Effector CD8-positive, alpha-beta T cell (primary cell): ENCODE measurements around the gene YEATS4.

Experiments used
- DNase-seq: peaks from one replicate; lab custom pipeline; 2025; lab: John Stamatoyannopoulos, UW

YEATS4 gene

GRCh38 chr12:69342421-69342820, 17.1 kb upstream of the YEATS4 start:
- DNase-seq, result no peak

DNA sequence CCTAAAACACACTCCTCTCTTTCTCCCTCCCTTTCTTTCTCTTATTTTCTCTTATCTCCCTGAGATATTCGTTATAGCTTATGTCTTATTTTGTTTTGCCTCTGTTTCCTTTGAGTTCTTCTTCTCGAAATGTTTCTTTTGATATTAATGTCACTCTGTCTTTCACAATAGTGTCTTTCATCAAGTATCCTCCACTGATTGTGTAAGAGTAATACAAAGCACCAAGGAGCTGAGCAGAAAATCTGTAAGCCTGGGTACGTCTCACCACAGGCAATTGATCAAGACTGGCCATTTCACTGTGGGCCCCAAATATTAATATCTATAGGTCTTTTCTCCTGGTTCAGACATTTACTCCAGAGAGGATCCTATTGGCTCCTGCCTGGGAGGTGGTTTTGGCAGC, 16.2 kb upstream of the YEATS4 start:
- no peak for DNase-seq

DNA sequence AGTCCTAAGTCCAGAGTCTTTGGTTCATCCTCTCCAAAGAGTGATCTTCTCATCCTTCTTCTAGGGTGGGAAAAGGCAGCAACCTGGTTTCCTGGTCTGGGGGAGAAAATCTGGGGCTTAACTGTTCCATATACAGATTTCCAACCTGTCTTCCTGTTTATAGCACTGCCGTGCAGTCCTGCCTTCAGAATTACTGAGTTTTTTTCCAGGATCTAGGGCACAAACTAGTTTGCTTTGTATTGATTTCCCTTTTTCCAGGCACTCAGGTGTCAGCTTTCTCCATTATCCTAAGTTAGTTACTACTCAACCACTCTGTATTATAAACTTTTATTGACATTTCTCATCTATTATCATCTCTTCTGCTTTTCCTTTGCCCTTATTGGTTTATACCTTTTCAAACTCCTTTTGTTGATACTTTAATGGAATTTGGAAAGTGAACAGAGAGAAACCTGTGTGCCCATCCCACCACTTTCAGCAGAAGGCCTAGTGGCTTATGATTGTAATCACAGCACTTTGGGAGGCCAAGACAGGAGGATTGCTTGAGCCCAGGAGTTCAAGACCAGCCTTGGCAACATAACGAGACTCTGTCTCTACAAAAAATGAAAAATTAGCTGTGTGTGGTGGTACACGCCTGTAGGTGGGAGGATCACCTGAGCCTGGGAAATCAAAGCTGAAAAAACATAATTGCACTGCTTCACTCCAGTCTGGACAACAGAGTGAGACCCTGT, 15.5 kb upstream of the YEATS4 start:
- no peak for DNase-seq

GRCh38 chr12:69345077-69345476, 14.5 kb upstream of the YEATS4 start:
- no peak for DNase-seq

- no peak for DNase-seq
Observed at GRCh38 chr12:69345742-69346141, 13.8 kb upstream of the YEATS4 start.

GRCh38 chr12:69348162-69348938, 11.2 kb upstream of the YEATS4 start, which contains the start of gene LYZ:
LYZ (plus strand) TSS chr12:69348381; CDS start chr12:69348409, 28 bp downstream.
- DNase-seq, result no peak

DNA sequence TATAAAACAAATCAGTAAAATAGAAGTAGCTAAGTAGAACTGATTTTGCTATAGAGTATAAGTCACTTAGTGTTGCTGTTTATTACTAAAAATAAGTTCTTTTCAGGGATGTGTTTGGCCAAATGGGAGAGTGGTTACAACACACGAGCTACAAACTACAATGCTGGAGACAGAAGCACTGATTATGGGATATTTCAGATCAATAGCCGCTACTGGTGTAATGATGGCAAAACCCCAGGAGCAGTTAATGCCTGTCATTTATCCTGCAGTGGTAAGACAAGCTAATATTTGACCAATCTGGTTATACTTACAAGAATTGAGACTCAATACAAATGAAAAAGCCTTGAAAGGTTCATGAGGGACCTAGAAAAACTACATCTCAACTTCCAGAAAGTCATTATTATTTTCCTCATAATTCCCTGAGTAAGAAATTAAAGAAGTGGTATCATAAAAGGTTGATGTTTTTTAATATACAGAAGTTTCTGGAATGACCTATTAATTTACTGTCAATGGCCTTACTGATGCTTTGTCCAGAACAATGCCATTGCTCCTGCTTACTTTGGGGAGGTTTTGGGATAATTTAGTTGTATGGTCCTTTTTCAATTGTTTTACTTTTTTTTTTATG, 9.4 kb upstream of the YEATS4 start:
- no peak for DNase-seq

- DNase-seq, result no peak
Observed at GRCh38 chr12:69350777-69351176, 8.8 kb upstream of the YEATS4 start.

DNA sequence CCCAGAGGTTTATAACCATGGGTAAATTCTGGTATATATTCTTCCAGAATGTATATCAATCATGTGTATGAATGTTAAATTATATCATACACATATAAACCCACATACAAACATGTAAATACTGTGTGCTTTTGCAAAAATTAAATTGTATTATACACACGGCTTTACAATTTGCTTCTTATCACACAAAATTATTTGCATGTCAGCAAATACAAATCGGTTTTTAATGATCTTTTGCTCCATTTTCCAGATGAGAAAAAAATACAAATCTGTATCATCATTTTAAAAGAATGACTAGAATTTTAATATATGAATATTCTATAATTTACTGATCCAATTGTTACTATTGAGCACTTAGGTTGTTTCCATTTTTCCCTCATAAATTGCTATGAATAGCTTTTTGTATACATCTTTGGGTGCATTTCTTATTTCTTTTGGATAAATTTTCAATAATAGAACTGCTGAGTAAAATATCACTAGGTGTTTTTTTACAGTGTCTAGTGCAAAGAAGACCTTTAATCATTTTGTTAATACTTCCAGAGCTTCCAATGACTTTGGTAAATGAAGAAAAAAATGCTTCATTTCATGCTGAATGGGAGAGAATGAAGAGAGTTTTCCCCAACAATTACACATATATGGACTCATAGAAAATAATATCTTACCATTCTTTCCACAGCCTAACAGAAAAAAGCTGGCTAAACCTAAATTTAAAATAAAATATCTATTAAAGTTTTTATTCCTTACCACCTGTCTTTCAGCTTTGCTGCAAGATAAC, 7.9 kb upstream of the YEATS4 start:
- no peak for DNase-seq

DNA sequence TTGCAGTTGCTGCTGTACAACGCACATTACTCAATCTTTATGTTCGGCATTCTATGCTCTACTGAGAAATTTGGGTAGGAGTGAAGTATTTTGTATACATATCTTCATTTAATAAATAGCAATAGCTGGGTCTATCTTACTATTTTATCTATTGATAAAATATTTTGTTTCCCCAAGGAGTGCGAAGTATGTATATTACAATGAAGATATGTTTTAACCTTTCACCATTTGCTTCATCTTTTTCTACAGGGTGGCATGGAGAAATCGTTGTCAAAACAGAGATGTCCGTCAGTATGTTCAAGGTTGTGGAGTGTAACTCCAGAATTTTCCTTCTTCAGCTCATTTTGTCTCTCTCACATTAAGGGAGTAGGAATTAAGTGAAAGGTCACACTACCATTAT, 6.6 kb upstream of the YEATS4 start:
- no peak for DNase-seq

GRCh38 chr12:69354172-69354555, 5.4 kb upstream of the YEATS4 start:
- DNase-seq, result no peak

- no peak for DNase-seq
Observed at GRCh38 chr12:69354556-69355187, 4.9 kb upstream of the YEATS4 start.

DNA sequence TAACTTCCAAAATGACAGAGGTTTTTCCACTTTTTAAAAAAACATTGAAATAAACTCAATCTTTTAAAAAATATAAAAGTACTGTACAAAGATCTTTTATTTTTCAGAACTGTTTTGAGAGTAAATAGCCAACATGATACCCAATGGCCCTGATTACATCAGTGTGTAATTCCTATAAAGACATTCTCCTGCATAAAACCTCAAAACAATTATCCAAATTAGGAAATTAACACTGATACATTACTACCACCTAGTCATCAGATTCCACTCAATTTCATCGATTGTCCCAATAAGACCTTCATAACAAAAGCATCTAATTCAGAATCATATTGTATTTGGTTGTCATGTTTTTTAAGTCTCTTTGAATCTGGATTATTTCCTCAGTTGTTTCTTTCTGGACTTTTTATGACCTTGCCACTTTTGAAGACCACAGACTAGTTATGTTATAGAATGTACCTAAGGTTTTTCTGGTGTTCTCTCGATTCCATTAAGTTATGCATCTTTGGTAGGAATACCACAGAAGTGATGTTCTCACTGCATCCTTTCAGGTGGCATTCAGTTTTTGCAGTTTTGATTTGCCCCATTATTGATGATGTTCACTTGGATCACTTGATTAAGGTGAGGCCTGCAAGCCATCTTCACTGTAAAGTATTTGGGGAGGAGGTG, 4.0 kb upstream of the YEATS4 start:
- DNase-seq, result no peak

DNA sequence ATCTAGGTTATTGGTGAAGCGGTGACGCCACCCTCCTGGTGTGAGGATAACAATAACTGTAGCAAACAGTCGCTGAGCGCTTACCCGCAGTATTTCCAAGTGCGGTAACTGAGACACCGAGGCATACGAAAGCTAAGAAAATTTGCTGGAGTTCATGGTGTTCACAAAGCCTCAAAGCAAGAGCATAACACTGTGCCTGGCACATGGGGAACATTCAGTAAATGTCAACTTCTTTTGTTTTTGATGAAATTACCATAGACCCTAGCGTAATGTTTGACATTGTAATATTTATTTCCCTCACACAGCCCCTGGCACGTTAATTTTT, 767 bp downstream of the YEATS4 start:
- no peak for DNase-seq

DNA sequence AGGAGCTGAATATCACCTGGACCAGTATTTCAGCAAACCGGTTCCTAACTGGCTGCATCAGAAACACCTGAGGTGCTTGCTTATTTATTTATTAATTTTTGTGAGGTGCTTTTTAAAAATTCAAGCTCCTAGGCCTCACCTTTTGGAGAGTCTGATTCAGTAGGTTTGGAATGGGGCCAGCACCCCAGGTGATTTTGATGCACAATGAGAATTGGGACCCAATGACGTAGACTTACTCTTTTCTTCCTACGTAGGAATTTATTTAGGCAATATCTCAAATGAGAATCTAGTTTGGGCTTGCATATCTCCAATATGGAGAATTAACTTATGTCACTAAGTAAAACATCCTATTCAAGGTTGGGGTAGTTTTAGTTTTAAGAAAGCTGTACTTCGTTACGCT, 7.3 kb downstream of the YEATS4 start:
- DNase-seq, result no peak

GRCh38 chr12:69368171-69368570, 8.6 kb downstream of the YEATS4 start:
- DNase-seq, result no peak

GRCh38 chr12:69383074-69383473, 23.5 kb downstream of the YEATS4 start:
- DNase-seq, result no peak

DNA sequence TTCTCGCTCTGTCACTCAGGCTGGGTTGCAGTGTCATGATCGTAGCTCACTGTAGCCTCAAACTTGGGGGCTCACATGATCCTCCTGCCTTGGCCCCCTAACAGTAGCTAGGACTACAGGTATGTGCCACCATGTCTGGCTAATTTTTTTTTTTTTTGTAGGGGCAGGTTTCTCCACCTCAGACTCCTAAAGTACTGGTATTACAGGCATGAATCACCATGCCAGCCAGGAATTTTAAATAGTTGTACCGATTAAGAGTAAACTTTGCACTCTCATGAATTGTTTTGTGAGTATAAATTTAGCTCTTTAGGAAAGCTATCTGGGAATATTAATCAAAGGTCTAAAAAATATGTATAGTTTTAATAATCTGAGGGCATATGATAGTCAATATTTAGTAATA, 25.5 kb downstream of the YEATS4 start:
- no peak for DNase-seq

DNA sequence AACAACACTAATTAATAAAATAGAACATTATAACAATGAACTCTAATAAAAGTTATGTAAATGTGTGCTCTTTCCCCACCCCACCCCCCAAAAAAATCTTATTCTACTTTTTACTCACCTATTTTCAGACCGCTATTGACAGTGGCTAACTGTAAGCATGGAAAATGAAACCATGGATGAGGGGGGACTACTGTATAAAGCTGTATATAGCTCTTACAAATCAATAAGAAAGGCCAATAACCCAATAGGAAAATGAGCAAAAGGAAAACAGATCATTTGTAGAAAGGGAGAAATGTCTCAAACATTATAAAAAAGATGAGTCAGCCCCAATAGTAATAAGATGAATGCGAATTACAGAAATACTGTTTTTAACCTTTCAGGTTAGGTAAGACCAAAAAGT, 27.4 kb downstream of the YEATS4 start:
- no peak for DNase-seq

DNA sequence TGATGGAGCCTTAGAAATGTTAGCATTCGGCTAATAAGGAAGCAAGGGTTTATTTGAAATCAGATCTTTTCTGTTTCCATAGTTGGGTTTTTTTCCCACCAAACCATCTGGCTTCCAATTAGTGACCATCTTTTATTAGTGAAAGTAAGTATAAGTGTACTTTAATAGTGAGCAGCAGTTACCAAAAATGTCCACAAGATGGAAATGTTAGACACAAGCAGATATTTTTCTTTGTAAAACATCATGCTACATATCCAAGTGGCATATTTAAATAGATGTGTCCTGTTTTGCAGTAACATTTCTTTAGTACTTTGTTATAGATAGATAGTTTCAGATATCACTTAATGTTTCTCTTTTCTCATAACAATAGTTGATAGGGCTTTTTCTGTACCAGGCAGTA, 28.8 kb downstream of the YEATS4 start:
- DNase-seq, result no peak

GRCh38 chr12:69389831-69390230, 30.3 kb downstream of the YEATS4 start:
- no peak for DNase-seq
